Inflammatory macrophage treated with lipopolysaccharide for 1 hour (primary cell): ENCODE data around the gene ZNF644.

Experiments
- DNase-seq, 2 donors: peaks; one replicate each; pipeline ENCODE4 v3.0.0-alpha.2; 2020 to 2022

ZNF644 gene

GRCh38 chr1:91020967-91021685 is 709 bp downstream of the ZNF644 start:
- DNase-seq = peak; percentile 47 to 59

GRCh38 chr1:91020486-91020885 is 1.3 kb downstream of the ZNF644 start:
- no peak for DNase-seq

- peak in 1 of 2 donors; percentile 43 for DNase-seq
Observed at GRCh38 chr1:91018006-91018405, 3.8 kb downstream of the ZNF644 start.

- DNase-seq = no peak
Observed at GRCh38 chr1:91015794-91016550, 5.9 kb downstream of the ZNF644 start.

GRCh38 chr1:91015358-91015780 is 6.5 kb downstream of the ZNF644 start:
- DNase-seq = no peak

- no peak for DNase-seq
Observed at GRCh38 chr1:91014475-91014874, 7.4 kb downstream of the ZNF644 start.

GRCh38 chr1:91013302-91013701 is 8.5 kb downstream of the ZNF644 start:
- DNase-seq = no peak

GRCh38 chr1:91012196-91012595 is 9.6 kb downstream of the ZNF644 start:
- DNase-seq = no peak

GRCh38 chr1:91011726-91012125 is 10.1 kb downstream of the ZNF644 start:
- no peak for DNase-seq

- DNase-seq = no peak
Observed at GRCh38 chr1:91007827-91008226, 14.0 kb downstream of the ZNF644 start.

GRCh38 chr1:91007092-91007491 is 14.7 kb downstream of the ZNF644 start:
- no peak for DNase-seq

GRCh38 chr1:91006113-91006908 is 15.5 kb downstream of the ZNF644 start:
- DNase-seq = peak in 1 of 2 donors; percentile 21

GRCh38 chr1:91005285-91005684 is 16.6 kb downstream of the ZNF644 start:
- no peak for DNase-seq

GRCh38 chr1:91004145-91004544 is 17.7 kb downstream of the ZNF644 start:
- DNase-seq = no peak

GRCh38 chr1:90996742-90997413 is 25.0 kb downstream of the ZNF644 start:
- DNase-seq = no peak

GRCh38 chr1:90995311-90995894 is 26.4 kb downstream of the ZNF644 start:
- DNase-seq = no peak

- DNase-seq = no peak
Observed at GRCh38 chr1:90994461-90994860, 27.4 kb downstream of the ZNF644 start.

- no peak for DNase-seq
Observed at GRCh38 chr1:90993245-90993644, 28.6 kb downstream of the ZNF644 start.

GRCh38 chr1:90990779-90991178 is 31.1 kb downstream of the ZNF644 start:
- DNase-seq = no peak

- DNase-seq = peak in 1 of 2 donors; percentile 33
Observed at GRCh38 chr1:90989990-90990389, 31.8 kb downstream of the ZNF644 start.

GRCh38 chr1:90989302-90989701 is 32.5 kb downstream of the ZNF644 start:
- no peak for DNase-seq

GRCh38 chr1:90987841-90988240 is 34.0 kb downstream of the ZNF644 start:
- no peak for DNase-seq

GRCh38 chr1:90986953-90987352 is 34.9 kb downstream of the ZNF644 start:
- no peak for DNase-seq
